Measurements from ENCODE around the gene COX6A2. TPM values are rescaled to one million over a fixed set of nuclear protein-coding genes. Genes with fewer than 3 reads are reported as not detected.
"Not testable (repeated sequence)": the region's sequence is repeated elsewhere in the genome, so short reads cannot be mapped to it uniquely, and the experiment has no call there.

Gene COX6A2
- total and polyA plus RNA-seq, 12 donors = 2.8 to 5.2 TPM; not detected in 10

GRCh38 chr16:31451681-31452351 is 23.7 kb upstream of the COX6A2 start:
- TF ChIP-seq POLR2A (IDR thresholded peaks at IDR 0.05) (peak in 1 of 2 donors; percentile 21), CTCF (IDR thresholded peaks at IDR 0.05) (peak; percentile 38 to 65 (median 61))
- Histone ChIP-seq H3K27me3 (no peaks in the 10 kb centered on the region), H3K27ac (peak overlapping the region in 4 of 5 donors; percentile 50 to 87 (median 74)), H3K36me3 (replicated peaks in 1 of 2) (no peaks in the 10 kb centered on the region), H3K9me3 (replicated peaks in 1 of 3) (no peaks in the 10 kb centered on the region), H3K4me3 (no peak overlapping the region), H3K4me1 (replicated peaks in 1 of 2) (peaks cover 37 to 51% of the 10 kb centered on the region in 2 donors)
- WGBS, 4 donors = 42 to 55% (median 45%) methylated on average over 11 of the region's 11 CpGs
- peak; percentile 54 to 90 (median 80) for DNase-seq
- intact Hi-C loops (cut with DNase I) = no loop called here

- 71 to 91% (median 88%) methylated on average over 5 of the region's 5 CpGs for WGBS, 4 donors
- Histone ChIP-seq H3K36me3 (replicated peaks in 1 of 2) (no peaks in the 10 kb centered on the region), H3K27me3 (no peaks in the 10 kb centered on the region), H3K27ac (peak overlapping the region in 2 of 5 donors; percentile 50 to 79), H3K9me3 (replicated peaks in 1 of 3) (no peaks in the 10 kb centered on the region), H3K4me1 (replicated peaks in 1 of 2) (peaks cover 32 to 45% of the 10 kb centered on the region in 2 donors), H3K4me3 (no peak overlapping the region)
- peak in 1 of 7 donors; percentile 42 for DNase-seq
- TF ChIP-seq CTCF (IDR thresholded peaks at IDR 0.05) (no peak), POLR2A (IDR thresholded peaks at IDR 0.05) (no peak)
- intact Hi-C loops (cut with DNase I) = no loop called here
Observed at GRCh38 chr16:31451201-31451600, 23.0 kb upstream of the COX6A2 start.

- 78 to 81% (median 79%) methylated on average over 6 of the region's 6 CpGs for WGBS, 4 donors
- H3K4me3 ChIP-seq; DNase-seq; H3K27me3 ChIP-seq; H3K27ac ChIP-seq; H3K4me1 ChIP-seq (replicated peaks in 1 of 2); H3K36me3 ChIP-seq (replicated peaks in 1 of 2); H3K9me3 ChIP-seq (replicated peaks in 1 of 3): not testable (repeated sequence)
- intact Hi-C loops (cut with DNase I) = loop anchor here (10.0 kb wide), 2 partner anchors 241 to 461 kb away; partner anchors contain the start of genes HSD3B7 (in 1 of the 2) and PYCARD (in 1 of the 2)
Observed at GRCh38 chr16:31445931-31446330, 17.8 kb upstream of the COX6A2 start.

GRCh38 chr16:31441956-31442355 is 13.8 kb upstream of the COX6A2 start:
- intact Hi-C loops (cut with DNase I) = loop anchor here (5.0 to 10.0 kb wide), 3 partner anchors 237 to 460 kb away; partner anchors contain the start of genes HSD3B7 (in 1 of the 2) and PYCARD (in 1 of the 2)
- TF ChIP-seq POLR2A (IDR thresholded peaks at IDR 0.05) (no peak), CTCF (IDR thresholded peaks at IDR 0.05) (no peak)
- H3K9me3 ChIP-seq (replicated peaks in 1 of 3) = no peaks in the 10 kb centered on the region
- H3K27me3 ChIP-seq = no peaks in the 10 kb centered on the region
- peak overlapping the region in 2 of 4 donors; percentile 65 to 77 for H3K4me3 ChIP-seq
- 52 to 73% (median 54%) methylated on average over 23 to 34 of the region's 34 CpGs for WGBS, 4 donors
- H3K4me1 ChIP-seq (replicated peaks in 1 of 2) = peaks cover 7 to 9% of the 10 kb centered on the region in 2 donors
- H3K36me3 ChIP-seq (replicated peaks in 1 of 2) = no peaks in the 10 kb centered on the region
- DNase-seq = peak in 1 of 7 donors; percentile 36
- H3K27ac ChIP-seq = peak overlapping the region in 3 of 5 donors; percentile 69 to 95 (median 93)

Measured in adrenal gland (tissue), 12 donors.